IPS-NIHi11 (cell line): ENCODE data around the gene SERPINE2.

ENCODE experiments used
- DNase-seq: peaks from one replicate; pipeline ENCODE4 v3.0.0; 2012; ENCODE audit warnings: mixed read lengths, low spot score

Gene SERPINE2, protein sequence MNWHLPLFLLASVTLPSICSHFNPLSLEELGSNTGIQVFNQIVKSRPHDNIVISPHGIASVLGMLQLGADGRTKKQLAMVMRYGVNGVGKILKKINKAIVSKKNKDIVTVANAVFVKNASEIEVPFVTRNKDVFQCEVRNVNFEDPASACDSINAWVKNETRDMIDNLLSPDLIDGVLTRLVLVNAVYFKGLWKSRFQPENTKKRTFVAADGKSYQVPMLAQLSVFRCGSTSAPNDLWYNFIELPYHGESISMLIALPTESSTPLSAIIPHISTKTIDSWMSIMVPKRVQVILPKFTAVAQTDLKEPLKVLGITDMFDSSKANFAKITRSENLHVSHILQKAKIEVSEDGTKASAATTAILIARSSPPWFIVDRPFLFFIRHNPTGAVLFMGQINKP

DNA sequence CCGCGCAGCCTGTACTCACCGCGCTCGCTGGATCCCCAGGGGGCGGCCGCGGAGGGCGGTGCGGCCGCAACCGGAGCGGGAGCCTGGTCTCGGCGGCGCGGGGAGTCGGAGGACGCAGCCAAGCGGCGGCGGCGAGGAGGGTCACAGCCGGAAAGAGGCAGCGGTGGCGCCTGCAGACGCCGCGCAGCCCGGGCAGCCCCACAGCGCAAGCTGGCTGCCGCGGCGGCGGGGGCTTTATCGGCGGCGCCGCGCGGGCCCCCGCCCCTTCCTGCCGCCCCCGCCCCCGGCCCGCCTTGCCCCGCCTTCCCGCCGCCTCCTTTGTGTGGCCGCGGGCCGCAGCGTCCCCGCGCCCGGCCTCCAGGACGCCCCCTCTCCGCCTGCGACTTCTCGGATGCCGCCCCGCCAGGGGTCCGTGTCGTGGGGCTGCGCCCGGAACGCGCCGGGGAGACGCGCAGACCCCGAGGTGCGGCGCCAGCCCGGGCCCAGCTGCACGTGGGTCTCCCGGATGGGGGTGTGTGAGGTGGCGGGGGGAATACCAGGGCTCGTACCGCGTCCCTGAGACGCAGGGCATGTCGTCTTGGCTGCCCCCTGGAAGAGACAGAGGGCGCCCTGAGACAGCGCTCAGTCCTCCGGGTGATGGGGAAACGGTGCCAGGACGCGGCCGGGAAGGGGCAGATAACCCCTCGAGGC lies at the start of gene SERPINE2:
TSS of gene SERPINE2 (minus strand) at position 207 of the 690 bp plus-strand sequence. CDS start 37,386 bp downstream, outside the sequence.
- peak; percentile 88 for DNase-seq

DNA sequence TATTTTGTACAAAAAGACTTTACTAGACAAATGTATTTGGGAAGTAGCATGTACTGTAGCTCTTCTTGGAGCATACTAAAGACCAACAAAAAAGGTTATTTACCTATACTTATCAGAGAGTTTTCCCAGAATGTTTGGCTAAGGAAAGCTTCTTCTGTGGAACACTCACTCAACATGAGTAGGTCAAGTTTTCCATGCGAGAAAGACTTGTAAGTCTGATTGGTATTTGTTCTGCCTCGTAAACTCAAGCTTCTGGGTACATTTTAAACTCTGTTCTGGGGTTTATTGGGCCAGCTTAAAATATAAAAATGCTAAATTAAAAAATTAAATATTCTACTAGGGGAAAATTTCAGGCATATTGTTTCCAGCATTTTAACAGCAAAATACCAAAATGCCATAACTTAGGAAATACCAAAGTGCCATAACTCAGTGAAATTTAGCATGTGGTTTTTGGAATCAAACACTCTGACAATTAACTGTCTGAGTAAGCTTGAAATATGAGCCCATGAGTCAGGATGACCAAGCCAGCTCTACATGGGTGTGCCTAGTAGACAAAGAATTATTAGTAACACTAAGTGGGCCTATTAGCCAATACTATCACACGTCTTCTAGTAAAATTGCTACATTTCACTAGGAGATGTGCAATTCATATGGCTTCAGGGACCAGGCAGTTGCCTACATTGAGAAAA lies 47.3 kb upstream of the SERPINE2 start:
- DNase-seq, result no peak

DNA sequence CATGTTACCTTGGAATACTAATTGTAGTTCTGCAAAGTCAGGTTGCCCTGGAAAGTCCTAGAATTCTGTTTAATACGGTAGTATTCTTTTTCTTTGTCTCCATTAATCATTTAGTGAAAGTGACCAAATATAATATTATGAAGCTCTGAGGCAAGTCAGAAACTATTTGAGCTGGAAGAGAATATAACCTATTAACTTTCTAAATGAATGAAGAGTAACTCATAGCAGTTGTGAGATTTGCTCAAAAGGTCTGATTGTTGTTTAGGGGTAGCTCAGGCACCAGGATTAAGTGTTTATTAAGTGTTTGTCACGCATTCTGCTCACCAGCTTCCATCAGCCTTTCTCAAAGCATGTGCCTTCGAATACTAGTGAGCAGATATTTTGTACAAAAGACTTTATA lies 46.7 kb upstream of the SERPINE2 start:
- no peak for DNase-seq

DNA sequence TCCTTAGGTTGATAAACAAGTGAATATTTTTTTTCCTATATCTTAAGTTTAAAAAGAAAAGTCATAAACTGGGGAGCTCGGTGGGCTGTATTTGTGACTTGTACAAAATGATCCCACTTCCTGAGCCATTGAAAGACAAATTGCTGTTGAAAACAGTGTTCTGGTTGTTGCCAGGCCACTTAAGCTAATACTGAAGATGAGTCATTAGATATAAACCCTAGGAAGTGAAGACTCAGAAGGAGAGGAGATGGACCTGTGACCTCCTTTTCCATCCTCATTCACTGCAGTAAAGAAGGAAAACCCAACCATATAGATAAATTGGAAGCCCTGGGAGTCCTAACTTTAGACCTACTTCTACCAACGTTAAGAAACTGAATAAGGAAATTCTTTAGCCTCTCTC lies 46.2 kb upstream of the SERPINE2 start:
- DNase-seq, result no peak

DNA sequence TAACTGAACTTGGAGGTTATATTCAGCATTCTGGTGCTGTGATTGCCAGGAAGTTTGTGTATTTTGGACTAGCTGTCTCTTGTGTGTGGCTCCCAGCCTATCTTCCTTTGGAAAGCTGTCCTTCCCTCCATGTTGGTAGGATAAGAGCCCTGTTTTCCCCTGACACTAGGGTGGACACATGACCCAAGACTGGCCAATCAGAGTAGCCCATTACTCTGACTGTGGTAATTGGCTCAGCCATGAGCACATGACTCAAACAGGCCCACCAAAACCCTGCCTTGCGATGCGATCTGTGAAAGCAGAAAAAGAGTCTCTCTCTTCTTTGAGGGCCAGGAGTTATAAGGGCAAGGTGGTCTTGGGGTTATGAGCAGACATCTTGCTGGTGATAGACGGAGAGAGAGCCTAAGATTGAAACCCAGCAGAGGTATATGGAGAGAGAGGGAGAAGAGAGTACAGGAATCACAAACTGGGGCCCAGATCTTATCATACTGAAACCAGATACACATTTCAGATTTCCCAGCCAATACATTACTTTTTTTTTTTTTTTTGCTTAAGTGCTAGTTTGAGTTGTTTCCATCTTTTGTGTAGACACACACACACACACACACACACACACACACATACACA lies 45.3 kb upstream of the SERPINE2 start:
- no peak for DNase-seq

DNA sequence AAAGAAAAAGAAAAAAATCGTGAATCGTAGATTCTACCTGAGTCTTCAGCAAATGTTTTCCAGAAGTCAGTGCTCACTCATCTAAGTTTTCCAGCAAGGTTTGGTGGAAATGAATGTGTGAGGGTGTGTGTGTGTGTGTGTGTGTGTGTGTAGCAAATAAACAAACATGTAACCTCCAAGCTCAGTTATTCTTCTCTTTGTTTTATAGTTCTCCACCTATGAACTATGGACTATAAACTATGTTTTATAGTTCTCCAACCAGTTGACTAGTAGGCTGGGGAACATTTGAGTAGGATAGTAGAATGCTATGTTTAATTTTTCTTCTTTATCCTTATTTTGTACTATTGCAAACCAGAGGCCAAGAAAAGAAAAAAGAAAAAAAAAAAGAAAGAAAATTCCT lies 44.6 kb upstream of the SERPINE2 start:
- no peak for DNase-seq

DNA sequence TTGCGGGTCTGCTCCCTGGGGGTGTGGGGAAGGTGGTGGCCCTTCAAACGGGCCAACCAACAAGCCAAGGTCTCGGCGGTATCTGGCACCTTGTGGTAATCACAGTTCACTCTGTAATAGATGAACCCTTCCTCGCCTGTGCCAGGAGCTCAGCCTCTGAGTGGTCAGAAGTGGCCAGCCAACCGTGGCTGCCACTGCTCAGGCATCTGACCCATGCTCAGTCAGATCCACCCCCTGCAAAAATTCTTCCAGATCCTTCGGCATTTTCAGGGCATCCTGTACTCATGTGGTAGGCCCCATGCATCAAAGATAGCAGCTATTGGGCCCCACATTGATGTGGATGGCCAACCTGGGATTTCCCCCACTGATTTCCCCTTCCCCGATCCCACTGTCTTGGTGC lies 39.6 kb upstream of the SERPINE2 start:
- DNase-seq, result no peak

DNA sequence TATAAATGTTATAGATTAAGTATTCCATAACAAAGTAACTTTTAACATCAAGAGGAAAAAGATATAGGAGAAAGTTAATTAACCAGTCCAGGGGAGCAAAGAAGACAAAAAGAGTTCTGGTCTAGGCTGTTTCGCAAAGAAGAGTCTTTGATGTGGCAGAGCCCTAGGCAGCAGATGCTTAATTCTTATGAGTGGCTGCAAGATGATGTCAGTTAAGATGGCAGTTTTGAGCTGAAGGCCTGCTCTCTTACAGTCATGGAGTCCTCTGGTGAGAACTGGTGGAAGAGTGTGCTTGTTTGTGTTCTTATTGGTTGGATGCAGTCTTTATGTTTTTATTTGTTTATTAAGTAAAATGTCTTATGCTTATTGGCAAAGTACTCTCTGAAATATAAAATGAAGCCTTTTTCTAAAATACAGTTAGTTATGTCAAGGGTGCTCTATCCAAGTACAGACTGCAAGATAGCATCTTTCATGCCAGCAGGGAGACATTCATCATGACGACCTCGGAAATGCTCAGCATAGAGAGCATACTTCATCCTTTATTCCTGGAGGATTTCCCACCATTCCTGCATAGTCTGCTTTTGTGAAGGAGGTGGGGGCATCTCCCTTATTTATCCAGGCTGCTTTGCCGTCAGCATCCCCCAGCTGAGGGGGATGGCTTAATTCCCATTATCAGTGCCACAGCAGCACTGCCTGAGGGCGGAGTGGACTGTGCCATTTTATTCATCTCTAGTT lies 38.9 kb upstream of the SERPINE2 start:
- DNase-seq, result no peak

DNA sequence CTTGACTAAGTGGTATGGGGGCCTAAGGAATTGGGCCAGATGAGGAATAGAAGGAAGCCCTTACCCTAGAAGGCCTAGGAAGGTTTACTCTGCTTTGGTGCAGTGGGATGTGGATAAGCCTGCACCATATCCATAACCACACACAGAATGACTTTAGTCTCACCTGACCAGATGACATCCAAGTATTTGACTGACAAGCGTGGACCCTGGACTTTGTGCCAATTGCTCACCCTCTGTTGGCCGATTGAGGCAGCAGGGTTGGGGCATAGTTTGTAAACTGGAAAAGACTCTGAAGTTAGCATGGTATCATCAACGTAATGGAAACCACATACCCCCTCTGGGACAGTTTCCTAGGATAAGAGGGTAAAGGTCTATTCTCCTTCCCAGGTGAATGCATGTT lies 36.5 kb upstream of the SERPINE2 start:
- DNase-seq, result no peak

DNA sequence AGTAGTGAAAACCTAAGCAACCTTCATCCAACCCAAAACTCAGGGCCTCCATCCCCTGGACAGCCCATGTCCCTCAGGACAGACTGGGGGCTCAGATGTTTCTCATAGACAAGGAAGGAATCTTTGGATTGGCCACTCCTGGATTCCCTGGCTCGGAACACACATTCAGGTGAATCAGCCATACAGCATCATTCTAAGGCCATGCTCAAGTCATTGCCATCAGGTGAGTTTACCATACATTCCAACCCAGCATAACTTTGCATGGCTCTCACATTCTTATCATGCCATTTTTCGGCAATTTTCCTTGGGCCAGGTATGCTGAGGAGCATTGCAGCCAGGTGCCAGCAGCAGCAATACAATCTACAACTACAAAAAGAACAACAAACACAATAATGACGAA lies 34.6 kb upstream of the SERPINE2 start:
- no peak for DNase-seq

DNA sequence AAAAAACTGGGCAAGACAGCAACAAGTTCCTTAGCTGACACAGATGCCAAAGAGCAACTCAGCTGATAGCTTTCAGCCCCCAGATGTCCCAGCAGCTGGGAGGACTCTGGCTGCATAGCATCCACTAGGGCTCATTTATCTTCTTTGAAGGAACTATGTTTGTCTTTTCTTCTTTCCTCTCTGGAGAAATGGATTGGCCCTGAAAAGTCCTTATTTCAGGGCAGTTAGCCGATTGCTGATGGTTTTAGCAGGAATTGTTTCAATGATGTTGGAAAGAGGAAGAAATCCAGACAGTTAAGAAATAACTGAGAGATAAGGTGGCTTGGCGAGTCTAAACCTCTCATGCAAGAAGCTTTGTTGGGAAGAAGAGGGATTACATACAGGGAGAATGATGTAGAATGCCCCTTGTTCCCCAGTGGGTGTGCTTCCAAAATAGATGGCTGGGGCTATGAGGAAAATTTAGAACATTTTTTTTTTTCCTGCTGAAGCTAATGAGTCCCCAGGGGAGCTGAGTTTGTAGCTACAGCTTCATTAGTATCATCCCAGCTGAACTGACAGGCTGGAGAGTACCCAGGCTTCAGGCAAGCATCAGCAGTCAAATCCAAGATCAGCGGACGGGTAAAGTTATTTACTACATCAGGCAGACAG lies 33.6 kb upstream of the SERPINE2 start:
- DNase-seq, result no peak

DNA sequence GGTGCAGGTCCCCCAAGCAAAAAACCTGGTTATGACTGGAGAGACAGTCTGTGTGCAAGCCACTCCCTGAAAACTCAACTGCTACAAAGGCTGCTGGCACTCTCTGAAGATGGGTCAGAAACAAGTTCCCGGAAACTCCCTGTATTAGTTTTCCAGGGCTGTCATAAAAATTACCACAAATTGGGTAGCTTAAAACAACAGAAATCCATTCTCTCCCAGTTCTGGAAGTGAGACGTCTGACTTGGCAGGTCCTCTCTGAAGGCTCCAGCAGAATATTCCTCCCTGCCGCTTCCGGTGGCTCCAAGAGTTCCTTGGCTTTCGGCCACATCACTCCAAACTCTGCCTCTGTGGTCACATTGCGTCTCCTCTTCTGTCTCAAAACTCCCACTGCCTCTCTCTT lies 30.1 kb upstream of the SERPINE2 start:
- DNase-seq, result no peak

DNA sequence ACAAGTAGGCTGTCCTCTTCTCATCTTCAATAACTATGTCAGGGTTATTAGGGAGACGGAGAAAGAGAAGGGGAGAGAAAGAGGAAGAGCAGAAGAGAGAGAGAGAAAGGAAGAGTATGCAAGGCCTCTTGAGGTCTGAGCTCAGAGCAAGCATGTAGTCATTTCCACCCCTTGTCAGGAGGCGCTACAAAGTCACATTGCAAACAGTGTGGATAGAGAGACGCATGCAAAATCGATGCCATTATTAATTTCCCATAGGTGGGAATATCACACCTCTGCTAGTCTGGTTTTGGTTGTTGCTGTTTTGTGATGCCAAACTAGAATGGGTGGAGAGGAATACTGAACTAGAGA lies 24.2 kb upstream of the SERPINE2 start:
- no peak for DNase-seq

DNA sequence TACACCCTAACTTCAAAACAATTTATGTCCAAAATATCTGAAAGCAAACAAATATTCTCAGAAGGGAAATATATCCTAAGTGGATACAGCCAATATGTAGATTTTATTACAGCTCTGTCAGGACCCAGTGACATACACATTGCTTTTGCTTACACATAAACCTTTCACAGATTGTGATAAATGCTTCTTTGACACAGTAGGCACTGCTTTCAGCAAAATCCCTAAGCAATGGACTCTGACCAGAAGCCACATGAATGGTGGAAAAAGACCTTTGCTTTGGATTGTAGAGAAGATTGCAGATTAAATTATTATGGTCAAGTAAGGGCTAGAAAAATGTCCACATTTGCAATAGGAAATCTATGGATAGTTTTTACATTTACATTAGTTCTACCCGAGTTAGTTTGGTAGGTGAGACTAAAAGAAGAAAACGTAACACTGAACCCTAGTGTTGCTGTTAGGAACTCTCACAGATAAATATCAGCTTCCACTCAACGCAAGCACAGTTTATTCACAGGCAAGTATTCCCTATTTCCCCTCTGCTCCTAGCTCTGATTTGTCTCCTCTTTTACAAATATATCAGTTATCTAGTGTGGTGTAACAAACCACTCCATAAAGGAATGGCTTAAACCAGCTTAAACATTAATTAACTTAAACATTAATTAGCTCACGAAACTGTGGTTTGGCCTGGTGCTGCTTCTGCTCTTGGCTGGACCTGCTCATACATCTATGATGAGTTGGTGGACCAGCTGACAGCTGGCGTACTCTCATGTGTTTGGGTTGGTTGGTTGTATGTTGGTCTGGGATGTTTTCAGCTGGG lies 23.6 kb upstream of the SERPINE2 start:
- no peak for DNase-seq

DNA sequence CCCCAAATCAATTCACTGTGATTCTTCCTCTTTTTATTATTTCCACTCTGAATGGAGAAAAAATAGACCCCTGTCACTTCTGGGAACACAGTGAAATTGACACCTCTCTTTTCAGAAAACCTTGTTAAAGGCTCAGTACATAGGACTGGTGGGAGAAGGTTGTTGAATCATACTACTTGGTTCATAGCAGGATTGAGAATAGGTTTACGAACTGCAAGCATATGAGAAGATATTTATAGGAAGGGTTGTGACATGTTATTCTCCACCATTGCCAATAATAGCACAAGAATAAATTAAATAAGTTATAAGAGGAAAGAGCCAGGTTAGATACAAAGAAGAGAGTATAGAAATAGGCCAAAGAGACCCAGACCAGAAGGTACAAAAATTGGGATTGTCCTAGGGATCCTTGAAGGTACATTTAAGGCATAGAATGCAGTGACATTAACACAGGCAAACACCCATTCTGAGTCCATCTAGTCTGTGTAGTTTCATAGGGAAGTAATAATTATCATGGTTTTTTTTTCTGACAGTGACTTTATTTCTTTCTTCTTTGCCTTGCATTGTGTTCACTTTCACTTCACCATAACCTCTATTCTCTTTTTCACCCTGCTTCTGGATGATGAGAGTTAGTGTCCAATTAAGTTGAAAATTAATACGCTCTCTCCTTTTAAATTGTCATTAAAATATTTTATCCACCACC lies 21.8 kb upstream of the SERPINE2 start:
- no peak for DNase-seq

DNA sequence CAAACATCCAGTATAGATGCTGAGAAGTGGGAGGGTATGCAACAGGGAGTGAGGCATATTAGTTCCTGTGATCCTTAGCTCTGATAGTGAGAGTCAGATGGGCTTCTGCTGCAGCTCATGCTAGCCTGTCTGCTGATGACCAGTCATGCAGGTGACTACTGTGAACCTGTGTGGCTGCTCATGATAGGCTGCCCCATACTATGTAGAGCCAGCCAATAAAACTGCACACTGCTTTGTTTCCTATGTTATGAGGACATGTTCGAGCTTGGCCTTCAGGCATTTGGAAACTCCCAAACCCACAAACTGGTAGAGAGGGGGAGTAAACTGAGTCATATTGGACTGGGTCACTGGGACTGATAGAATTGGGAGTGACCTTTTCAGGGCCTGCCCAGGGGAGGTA lies 20.1 kb upstream of the SERPINE2 start:
- DNase-seq, result no peak

DNA sequence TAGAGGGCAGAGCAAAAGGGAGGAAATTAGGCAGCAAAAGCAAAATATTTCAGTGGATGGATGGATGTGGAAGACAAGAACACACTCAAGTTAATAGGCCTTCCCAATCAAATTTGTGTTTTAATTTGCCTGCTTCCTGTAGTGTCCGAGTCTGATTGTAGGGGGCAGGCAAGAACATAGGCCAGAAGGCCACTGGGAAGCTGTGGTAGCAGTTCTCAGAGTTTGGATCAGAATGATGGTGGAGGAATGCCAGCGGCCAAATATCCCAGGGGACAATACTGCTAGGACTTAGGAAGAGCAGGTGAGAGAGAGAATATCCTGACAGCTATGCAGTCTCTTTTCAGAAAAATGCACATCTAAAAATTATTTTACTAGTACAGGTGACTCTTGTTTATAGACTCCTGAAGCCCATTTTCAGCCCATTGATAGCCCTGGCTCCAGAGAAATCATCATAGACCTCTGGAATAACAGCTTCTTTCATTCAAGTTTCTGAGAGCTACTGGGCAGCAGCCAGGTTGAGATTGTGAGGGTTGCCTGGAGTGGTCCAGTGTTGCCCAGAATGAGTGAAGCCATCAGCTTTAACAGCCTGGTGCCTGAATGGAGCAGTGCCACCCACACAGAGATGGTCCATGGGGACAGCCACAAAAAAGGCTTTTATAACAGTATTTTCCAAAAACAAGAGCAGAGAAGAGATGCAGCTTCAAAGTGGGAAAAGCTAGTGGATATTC lies 19.1 kb upstream of the SERPINE2 start:
- no peak for DNase-seq

DNA sequence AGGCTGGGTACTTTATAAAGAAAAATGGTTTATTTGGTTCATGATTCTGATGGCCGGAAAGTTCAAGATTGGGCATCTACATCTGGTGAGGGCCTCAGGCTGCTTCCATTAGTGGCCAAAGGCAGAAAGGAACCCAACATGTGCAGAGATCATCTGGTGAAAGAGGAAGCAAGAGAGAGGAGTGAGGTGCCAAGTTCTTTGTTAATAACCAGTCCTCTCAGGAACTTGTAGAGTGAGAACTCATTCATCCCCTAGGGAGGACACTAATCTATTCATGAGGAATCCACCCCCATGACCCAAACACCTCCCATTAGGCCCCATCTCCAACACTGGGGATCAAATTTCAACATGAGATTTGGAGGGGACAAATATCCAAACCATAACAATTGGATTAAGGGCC lies 17.8 kb upstream of the SERPINE2 start:
- DNase-seq, result no peak

DNA sequence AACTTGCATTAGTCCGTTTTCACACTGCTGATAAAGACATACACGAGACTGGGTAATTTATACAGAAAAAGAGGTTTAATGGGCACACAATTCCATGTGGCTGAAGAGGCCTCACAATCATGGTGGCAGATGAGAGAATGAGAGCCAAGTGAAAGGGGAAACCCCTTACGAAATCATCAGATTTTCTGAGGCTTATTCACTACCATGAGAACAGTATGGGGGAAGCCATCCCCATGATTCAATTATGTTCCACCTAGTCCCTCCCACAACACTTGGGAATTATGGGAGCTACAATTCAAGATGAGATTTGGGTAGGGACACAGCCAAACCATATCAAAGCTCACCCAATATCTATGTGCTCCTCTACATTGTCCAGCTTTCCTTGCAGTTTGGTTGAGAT lies 16.0 kb upstream of the SERPINE2 start:
- DNase-seq, result no peak
